H1 (cell line): Measurements from ENCODE around the gene SNCAIP. TPM values are rescaled to one million over a fixed set of nuclear protein-coding genes. Genes with fewer than 3 reads are reported as not detected.

Source experiments
- USF2 ChIP-seq: IDR thresholded peaks from 2 replicates; pipeline ENCODE4 v1.6.1; 2011; ENCODE audit warnings: low read length, improper control_type of control experiment
- polyA plus RNA-seq, 7 experiments: library from polyadenylated mRNA; depleted of rRNA in 3 of 7; stranded (reverse) in 5 of 7; unstranded in 2 of 7; fragments of >200 nt in 5 of 7; fragments of 200-250 nt in 2 of 7; gene quantifications; 1 replicate in 5 of 7; 2 replicates in 1 of 7; 4 replicates in 1 of 7; pipeline versions ENCODE4 v1.2.1 to v1.2.3, GENCODE V29; 2011 to 2013; ENCODE audit warnings: missing spikeins in 2 of 7, mixed read lengths in 2 of 7
- total RNA-seq: library from RNA; stranded (reverse); fragmentation: NEBNext Ultra II Directional; extraction: Animal tissue kit (Norgen Biotek cat#: 25700); gene quantifications from 2 replicates; pipeline ENCODE4 v1.2.1, GENCODE V29; 2021

The SNCAIP gene
- total and polyA plus RNA-seq, 2 of the 8 experiments (the other 6 are each of a cell fraction or from before 2014, with no cell fraction given) = 3.9 to 9.0 TPM

- TF ChIP-seq USF2 = no peak
Measured at GRCh38 chr5:122478741-122479442, 166.9 kb downstream of the SNCAIP start (continued).
